ENCODE measurements around the gene RAB10.
"Not testable (repeated sequence)": the region's sequence is repeated elsewhere in the genome, so short reads cannot be mapped to it uniquely, and the experiment has no call there.

RAB10 gene

GRCh38 chr2:25994509-25994908, 39.4 kb upstream of the RAB10 start (continued):
- TF ChIP-seq POU6F1 (CRISPR knock-in tag; IDR thresholded peaks at IDR 0.05; ENCODE audit: borderline replicate concordance, low read depth) (no peak), CREB5 (CRISPR knock-in tag; IDR thresholded peaks at IDR 0.05; ENCODE audit: low read depth) (no peak), ZC3H10 (CRISPR knock-in tag; IDR thresholded peaks at IDR 0.05) (no peak), TSHZ2 (CRISPR knock-in tag; IDR thresholded peaks at IDR 0.05) (no peak), ISL1 (CRISPR knock-in tag; IDR thresholded peaks at IDR 0.05) (no peak), ZFP3 (CRISPR knock-in tag; IDR thresholded peaks at IDR 0.05) (no peak), PPARA (CRISPR knock-in tag; IDR thresholded peaks at IDR 0.05; ENCODE audit: borderline replicate concordance) (no peak), TCF4 (CRISPR knock-in tag; IDR thresholded peaks at IDR 0.05; ENCODE audit: borderline replicate concordance) (no peak)

GRCh38 chr2:25996844-25997243, 37.0 kb upstream of the RAB10 start:
- TF ChIP-seq CREB5 (CRISPR knock-in tag; IDR thresholded peaks at IDR 0.05; ENCODE audit: low read depth) (no peak), ZFP30 (CRISPR knock-in tag; IDR thresholded peaks at IDR 0.05) (no peak), CSDC2 (CRISPR knock-in tag; IDR thresholded peaks at IDR 0.05) (no peak), ZNF70 (CRISPR knock-in tag; IDR thresholded peaks at IDR 0.05) (no peak)
- no peak for ATAC-seq

- not testable (repeated sequence) for ATAC-seq
Measured at GRCh38 chr2:25998816-25999383, 35.0 kb upstream of the RAB10 start.

GRCh38 chr2:25999406-25999805, 34.5 kb upstream of the RAB10 start:
- ATAC-seq: not testable (repeated sequence)

- no peak for ATAC-seq
- TF ChIP-seq POU6F1 (CRISPR knock-in tag; IDR thresholded peaks at IDR 0.05; ENCODE audit: borderline replicate concordance, low read depth) (no peak), GLIS3 (CRISPR knock-in tag; IDR thresholded peaks at IDR 0.05) (no peak), ISL1 (CRISPR knock-in tag; IDR thresholded peaks at IDR 0.05) (no peak), RARB (CRISPR knock-in tag; IDR thresholded peaks at IDR 0.05) (no peak), TSHZ2 (CRISPR knock-in tag; IDR thresholded peaks at IDR 0.05) (no peak), ZNF565 (CRISPR knock-in tag; conservative IDR thresholded peaks at IDR 0.05; ENCODE audit: low read depth) (no peak), ZNF70 (CRISPR knock-in tag; IDR thresholded peaks at IDR 0.05) (no peak), CREB5 (CRISPR knock-in tag; IDR thresholded peaks at IDR 0.05; ENCODE audit: low read depth) (no peak), CSDC2 (CRISPR knock-in tag; IDR thresholded peaks at IDR 0.05) (no peak)
Measured at GRCh38 chr2:26000561-26001082, 33.3 kb upstream of the RAB10 start.

All from SK-N-SH treated with all-trans-retinoic acid at 6 μM for 48 hours (cell line).